Large intestine (tissue), 3 donors: ENCODE results near the gene SERPINI1. TPM values are rescaled to one million over a fixed set of nuclear protein-coding genes. Genes with fewer than 3 reads are reported as not detected.

Experiments
- DNase-seq, 2 donors: peaks; one replicate each; pipeline versions ENCODE4 v3.0.0 to v3.0.0-alpha.2; 2013
- H3K27ac ChIP-seq: one replicate; pipeline ENCODE4 v1.5.1; 2013; ENCODE audit warnings: low read length
- H3K27me3 ChIP-seq: 2 replicates; pipeline ENCODE4 v1.6.1; 2013; ENCODE audit warnings: low read length; ENCODE audit not compliant: control insufficient read depth, insufficient read depth
- H3K36me3 ChIP-seq: 2 replicates; pipeline ENCODE4 v1.6.1; 2013; ENCODE audit warnings: low read length; ENCODE audit not compliant: control insufficient read depth, insufficient read depth
- H3K4me1 ChIP-seq: one replicate; pipeline ENCODE4 v1.6.1; 2013; ENCODE audit warnings: low read length; ENCODE audit not compliant: control insufficient read depth, insufficient read depth
- H3K4me3 ChIP-seq: one replicate; pipeline ENCODE4 v1.5.1; 2013; ENCODE audit warnings: low read length
- H3K9me3 ChIP-seq: one replicate; pipeline ENCODE4 v1.6.1; 2013; ENCODE audit warnings: mild to moderate bottlenecking, low read depth, low read length, moderate library complexity; ENCODE audit not compliant: control insufficient read depth
- polyA plus RNA-seq: library from polyadenylated mRNA; unstranded; fragments of 120-200 nt; gene quantifications from one replicate; pipeline ENCODE4 v1.2.1, GENCODE V29; 2013

SERPINI1 gene
- polyA plus RNA-seq, 1 donor: 4.7 TPM

DNA sequence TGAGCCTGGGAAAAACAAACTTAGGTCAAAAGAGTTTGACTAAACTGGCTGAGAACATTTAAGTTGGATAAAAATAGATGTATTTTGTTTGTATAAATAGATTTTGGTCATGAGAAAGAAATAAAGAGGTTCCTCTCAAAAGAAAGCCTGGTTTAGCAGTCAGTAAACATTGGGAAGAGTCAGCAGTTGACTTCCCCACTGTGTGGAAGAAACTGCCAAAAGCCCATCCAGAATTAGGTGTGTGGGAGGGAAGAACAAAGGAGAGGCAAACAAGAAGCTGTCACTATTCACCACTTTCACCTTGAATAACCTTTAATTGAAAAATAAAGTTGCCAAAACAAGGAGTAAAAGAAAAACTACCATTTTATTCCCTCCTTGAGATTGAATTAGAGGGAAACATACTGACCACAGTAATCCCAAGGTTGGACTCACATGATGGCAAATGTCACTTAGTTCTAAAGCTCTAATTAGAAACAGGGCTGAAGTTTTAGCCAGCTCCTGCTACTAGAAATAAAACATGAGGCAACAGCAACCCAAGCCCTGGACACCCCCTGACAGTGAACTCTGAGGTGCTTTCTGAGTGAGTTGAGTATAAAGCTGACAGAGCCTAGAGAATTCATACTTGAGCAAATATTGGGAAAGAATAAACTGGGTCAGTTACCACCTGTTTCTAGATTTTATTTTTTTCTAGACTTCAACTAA lies 139.3 kb downstream of the SERPINI1 start:
- no peaks in the 10 kb centered on the region for H3K4me1 ChIP-seq

More for the DNA sequence above, 139.3 kb downstream of the SERPINI1 start:
- Histone ChIP-seq H3K9me3 (no peaks in the 10 kb centered on the region), H3K4me3 (no peak overlapping the region), H3K27ac (no peak overlapping the region), H3K27me3 (no peaks in the 10 kb centered on the region), H3K36me3 (no peaks in the 10 kb centered on the region)
- no peak for DNase-seq

Other genes with a start within 250 kb of the SERPINI1 start
- 0.13 TPM for gene WDR49, start 81.8 kb upstream of the SERPINI1 start, polyA plus RNA-seq
- gene PDCD10, start 829 bp upstream of the SERPINI1 start, polyA plus RNA-seq: 49.8 TPM